ENCODE measurements around the gene SDR9C7.

- TF ChIP-seq ZFX (IDR thresholded peaks at IDR 0.05) (no peak), POLR2AphosphoS5 (IDR thresholded peaks at IDR 0.05; ENCODE audit: low read depth, low read length) (no peak), CTCF (IDR thresholded peaks at IDR 0.05 in 2 of 3, conservative IDR thresholded peaks at IDR 0.05 in 1 of 3; ENCODE audit: borderline replicate concordance in 1 of 3, insufficient read depth in 1 of 3, low read depth in 2 of 3, low read length in 2 of 3) (no peak)
These were observed 4.0 kb downstream of the SDR9C7 start for GRCh38 chr12:56930241-56930640.
